NCI-H524 treated with DMSO at 0.1 percent for 48 hours (cell line): Measurements from ENCODE around the gene CBS.
"Not testable (repeated sequence)": the region's sequence is repeated elsewhere in the genome, so short reads cannot be mapped to it uniquely, and the experiment has no call there.

Experiments used
- DNase-seq: peaks from one replicate; lab custom pipeline; 2025; lab: John Stamatoyannopoulos, UW

CBS gene

GRCh38 chr21:43075170-43076022 is at the start of gene CBS:
TSS of gene CBS (minus strand) at chr21:43075835. CDS start at chr21:43072193, 3,642 bp downstream.
- not testable (repeated sequence) for DNase-seq

DNA sequence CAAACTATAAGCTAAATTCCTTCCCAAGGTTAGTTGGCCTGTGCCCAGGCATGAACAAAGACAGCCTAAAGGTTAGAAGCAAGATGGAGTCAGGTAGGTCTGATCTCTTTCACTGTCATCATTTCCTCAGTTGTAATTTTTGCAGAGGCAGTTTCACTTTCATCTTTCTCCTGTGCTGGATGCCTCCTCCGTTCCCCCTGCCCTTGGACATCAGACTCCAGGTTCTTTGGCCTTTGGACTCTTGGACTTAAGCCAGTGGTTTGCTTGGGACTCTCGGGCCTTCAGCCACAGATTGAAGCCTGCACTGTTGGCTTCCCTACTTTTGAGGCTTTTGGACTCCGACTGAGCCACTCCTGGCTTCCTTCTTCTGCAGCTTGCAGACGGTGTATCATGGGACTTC is 40.3 kb upstream of the CBS start:
- DNase-seq: not testable (repeated sequence)

- DNase-seq: not testable (repeated sequence)
Observed at GRCh38 chr21:43114483-43114882, 38.8 kb upstream of the CBS start.

DNA sequence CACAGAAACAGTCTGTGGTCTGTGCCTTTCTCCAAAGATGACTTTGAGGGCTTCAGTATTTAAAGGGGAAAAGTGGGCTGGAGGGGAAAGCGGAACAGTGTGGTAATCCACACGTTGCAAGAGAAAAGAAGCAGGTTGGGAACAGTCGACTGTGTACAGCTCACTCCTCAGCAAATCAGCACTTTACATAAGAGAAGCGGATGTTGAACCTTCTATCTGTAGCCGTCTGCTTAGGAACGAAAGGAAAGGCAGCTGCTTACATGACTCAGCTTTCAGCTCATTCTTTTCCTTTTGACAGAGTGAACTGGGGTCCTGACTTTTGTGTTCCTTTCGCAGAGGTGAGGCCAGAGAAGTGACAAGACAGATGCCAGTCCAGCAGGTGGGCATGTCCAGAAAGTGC is 33.4 kb upstream of the CBS start:
- DNase-seq: not testable (repeated sequence)

GRCh38 chr21:43108177-43108576 is 32.5 kb upstream of the CBS start:
- not testable (repeated sequence) for DNase-seq

DNA sequence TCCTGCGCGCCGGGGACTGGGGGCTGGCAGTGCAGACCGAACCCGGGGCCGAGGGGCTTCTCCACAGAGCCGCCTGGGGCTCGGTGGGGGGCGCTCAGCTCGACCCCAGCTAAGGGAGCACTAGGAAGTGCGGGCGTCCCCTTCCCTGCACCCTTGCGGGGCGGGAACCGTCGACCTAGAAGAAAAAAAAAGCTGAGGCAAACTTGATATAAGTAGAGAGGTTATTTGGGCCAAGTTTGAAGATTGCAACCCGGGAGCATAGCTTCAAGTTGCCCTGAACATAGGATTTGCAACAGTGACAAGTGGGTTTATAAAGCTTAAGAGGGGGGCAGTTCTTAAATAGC is 32.1 kb upstream of the CBS start:
- not testable (repeated sequence) for DNase-seq

GRCh38 chr21:43106965-43107793 is 31.5 kb upstream of the CBS start, which contains the start of gene U2AF1:
TSS of gene U2AF1 (minus strand) at chr21:43107570. CDS start at chr21:43107494, 76 bp downstream.
- DNase-seq: not testable (repeated sequence)

DNA sequence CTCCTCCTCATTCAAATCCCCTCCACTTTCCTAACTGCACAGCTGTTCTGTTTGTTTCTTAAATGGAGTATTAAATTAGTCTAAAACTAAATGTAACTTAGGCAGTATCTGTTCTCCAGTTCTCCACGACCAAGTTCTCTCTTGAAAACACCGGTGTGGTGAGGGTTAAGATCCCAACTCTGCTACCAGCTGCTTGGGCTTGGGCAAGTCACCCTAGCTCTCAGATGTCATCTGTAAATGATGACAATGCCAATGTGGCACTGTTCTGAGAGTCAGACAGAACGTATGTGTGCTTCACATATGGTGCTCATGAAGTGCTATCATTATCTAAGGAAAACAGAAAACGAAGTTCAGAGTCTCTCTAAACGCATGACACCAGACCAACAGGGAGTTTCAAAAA is 29.0 kb upstream of the CBS start:
- DNase-seq: not testable (repeated sequence)

DNA sequence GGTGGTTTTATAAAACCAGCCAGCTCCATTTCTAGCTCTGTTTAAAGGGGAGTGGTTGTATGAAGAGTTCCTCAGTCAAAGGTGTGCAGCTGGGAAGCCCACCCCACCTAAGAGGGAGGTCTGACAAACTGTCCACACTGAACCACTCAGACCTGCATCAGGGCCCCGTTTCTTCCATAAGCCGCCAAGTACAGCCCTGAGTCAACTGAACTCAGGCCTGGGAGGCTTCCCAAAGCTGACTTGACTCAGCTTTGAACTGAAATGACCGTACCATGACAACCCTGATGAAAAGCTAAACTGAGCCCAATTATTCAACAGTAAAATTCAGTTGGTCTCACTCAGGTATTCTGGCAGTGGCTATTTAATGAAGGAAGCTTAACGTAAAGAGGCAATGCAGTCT is 26.6 kb upstream of the CBS start:
- not testable (repeated sequence) for DNase-seq

DNA sequence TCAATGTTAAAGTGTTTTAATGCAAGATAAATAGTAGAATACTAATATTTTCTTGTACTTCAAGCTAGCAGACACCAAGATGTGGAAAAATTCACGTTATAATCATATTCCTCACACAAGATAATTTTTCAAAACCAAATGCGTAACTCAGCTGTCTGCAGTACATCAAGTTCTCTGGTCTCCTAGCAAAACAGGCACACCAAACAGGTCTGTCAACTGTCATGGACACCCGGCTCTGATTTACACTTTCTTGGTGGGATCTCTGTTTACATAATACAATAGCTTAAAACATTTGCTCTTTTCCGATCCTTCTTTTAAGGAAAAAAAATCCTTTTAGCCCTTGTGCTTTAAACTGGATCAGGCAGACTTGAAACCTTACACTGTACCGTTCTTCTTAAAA is 26.0 kb upstream of the CBS start:
- not testable (repeated sequence) for DNase-seq

DNA sequence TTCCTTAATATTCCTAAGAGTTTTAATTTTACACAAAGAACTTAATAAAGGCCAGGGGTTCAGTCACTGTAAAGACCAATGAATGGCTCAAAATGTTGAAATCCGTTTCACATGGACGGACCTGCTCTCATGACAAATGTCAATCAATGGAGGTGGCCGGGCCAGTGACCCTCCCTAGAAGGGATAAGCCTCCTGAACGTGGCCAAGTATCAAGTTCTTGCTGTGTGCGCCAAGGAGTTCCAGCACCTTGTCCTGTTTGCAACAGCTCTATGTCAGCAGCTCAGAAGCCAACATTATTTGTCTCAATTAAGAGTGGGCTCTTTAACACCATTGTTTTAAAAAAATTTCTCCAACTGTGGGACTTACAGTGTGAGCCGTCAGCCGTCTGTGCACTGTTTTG is 25.4 kb upstream of the CBS start:
- not testable (repeated sequence) for DNase-seq

DNA sequence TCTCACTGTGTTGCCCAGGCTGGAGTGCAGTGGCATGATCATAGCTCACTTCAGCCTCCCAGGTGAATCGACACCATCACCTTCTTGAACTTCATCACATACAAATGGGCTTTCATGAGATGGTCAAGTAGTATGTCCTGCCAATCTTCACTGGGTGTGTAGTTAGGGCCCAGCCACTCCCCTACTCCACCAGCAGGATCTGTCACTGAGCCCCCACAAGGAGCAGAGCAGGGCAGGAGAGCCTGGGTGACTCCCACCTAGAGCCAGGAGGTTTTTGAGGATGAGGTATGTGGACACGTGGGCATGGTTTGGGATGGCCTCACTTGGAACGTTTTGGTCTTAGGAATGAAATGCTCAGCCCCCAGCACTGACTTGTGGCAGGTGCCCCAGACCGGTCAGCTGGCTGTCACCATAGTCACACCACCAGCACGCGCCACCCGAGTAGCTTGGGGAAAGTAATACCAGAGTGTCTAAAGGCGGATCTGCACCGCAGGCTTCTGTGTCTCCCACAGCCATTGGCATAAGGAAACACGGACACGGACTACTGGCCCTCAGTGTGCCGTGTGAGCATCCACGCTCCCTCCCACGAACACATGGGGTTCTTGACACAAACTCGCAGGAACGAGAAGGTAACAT is 16.5 kb upstream of the CBS start:
- not testable (repeated sequence) for DNase-seq

DNA sequence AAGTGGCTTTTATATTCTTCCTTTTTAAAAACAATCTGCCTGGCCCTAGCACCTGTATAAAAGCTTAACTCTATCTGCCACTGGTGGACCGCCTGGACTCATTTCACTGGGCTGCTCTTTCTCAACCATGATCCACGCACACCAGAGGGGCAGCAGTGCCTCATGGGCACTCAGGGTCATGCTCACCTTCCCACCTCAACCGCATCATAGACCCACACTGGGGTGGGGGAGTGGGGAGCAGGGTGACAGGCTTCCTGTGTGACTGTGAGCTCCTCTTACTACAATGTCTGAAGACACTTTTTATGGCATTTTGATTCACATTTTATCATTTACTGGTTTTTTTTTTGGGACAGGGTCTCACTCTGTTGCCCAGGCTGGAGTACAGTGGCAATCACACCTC is 15.3 kb upstream of the CBS start:
- not testable (repeated sequence) for DNase-seq

DNA sequence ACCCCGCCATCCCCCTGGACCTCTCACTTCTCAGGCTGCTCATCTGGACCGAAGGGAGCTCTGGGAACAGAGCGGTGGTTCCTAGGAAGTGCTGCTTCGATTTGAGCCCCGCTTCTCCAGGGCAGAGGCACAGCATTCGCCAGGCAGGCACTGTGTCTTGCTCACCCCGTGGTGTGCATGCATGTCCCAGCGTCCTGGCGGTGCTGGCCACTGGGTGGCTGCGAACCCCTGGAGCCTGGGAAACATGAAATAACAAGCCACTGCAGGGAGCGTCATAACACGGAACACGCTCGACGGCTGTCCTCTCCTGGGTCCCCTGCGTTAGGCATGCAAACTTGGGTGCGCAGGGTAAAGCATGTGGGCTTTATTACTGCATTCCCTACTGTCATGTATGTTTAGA is 13.8 kb upstream of the CBS start:
- DNase-seq: not testable (repeated sequence)

- DNase-seq: not testable (repeated sequence)
Observed at GRCh38 chr21:43082587-43083300, 7.1 kb upstream of the CBS start.

DNA sequence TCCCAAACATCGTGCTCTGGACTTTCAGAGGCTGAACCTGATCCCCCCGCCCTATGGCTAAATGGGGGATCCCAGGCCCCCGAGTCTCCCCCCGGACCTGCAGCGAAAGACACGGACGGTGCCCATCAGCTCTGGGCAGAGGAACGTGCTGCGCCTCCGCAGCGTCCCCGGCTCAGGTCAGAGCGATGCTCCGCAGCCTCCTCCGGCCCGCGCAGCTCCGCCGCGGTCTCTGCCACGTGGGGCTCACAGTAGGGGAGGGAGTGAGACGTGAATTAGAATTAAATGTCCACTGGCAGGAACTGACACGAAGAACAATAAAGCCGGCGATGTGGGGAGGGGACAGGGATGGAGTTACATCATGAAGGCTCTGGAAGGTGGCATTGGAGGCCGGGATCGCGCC is 1.0 kb upstream of the CBS start:
- DNase-seq: not testable (repeated sequence)

DNA sequence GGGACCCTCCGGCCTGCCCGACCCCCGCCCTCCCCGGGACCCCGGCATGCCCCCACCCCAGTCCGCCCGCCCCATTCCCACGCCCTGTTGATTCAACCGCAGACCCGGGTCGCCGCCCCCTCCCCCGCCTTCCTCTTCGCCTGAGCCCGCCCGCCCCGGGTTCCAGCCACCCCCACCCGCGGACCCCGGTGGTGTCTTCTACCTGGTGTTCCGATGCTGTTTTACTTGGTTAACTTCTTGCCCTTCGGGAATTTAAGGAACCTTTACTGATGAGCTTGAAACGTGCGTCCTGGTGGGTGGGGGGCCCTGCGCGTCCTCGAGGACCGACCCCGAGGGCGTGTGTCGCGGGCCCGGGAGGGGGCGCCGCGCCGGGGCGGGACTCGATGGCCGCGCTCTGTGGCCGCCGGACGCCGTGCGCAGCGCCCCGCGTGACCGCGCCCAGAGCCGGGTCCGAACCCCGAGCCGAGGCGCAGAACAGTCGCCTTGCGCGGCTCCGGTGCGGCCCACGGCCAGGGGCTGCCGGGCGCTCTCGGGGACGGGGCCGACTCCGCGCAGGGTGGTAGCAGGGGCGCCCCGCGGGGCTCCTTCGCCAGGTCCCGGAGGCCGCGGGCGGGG is 495 bp upstream of the CBS start:
- not testable (repeated sequence) for DNase-seq

GRCh38 chr21:43074401-43075169 is 1.1 kb downstream of the CBS start:
- DNase-seq: not testable (repeated sequence)

- not testable (repeated sequence) for DNase-seq
Observed at GRCh38 chr21:43072742-43073141, 2.9 kb downstream of the CBS start.

DNA sequence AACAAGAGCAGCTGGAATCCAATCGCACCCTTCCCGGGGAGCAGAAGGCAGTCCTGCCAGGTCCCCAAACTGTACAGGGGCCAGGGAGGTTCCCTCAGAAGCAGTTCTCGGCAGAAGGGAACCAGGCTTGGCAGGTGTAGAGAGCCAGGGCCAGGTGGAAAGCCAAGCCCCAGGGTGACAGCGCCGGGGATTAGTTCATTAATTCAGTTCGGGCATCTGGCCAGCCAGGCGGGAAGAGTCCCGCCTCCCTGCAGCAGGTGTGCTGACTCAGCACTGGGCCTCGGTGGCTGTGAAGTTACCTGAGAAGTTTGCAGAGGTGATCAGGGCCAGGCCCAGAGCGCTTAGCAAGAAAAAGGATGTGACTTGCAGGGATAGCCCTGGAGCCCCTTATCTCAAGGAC is 6.0 kb downstream of the CBS start:
- not testable (repeated sequence) for DNase-seq
